OCI-LY7 (cell line): Measurements from ENCODE around the gene PDCD2L. TPM values are rescaled to one million over a fixed set of nuclear protein-coding genes. Genes with fewer than 3 reads are reported as not detected.

Source experiments
- BruUV-seq: library from RNA; stranded (reverse); fragments of 400-500 nt; replicated peaks from 2 replicates; lab custom pipeline; 2021; lab: Mats Ljungman, UMichigan
- CTCF ChIA-PET: fragments of 300-600 bp; sonication (Branson Sonifier 250); formaldehyde crosslinking; loops from one replicate; lab custom pipeline; 2022; ENCODE audit warnings: antibody characterized with exemption; ENCODE audit not compliant: unreplicated experiment; lab: Charles Lee
- POLR2A ChIA-PET: fragments of 300-600 bp; sonication (Branson Sonifier 250); formaldehyde crosslinking; loops from one replicate; lab custom pipeline; 2022; ENCODE audit warnings: antibody characterized with exemption; lab: Charles Lee
- DNase-seq: peaks from one replicate; pipeline ENCODE4 v3.0.0-alpha.2; 2015; ENCODE audit warnings: low spot score
- H2AFZ ChIP-seq: fragments of 200-600 bp; sonication (generic), shearing (Covaris generic); 2 replicates; pipeline ENCODE4 v1.6.1; 2014; ENCODE audit warnings: mild to moderate bottlenecking, antibody characterized with exemption, low read length, moderate library complexity
- H3K27ac ChIP-seq: fragments of 200-600 bp; sonication (generic); 2 replicates; pipeline ENCODE4 v1.5.1; 2014; ENCODE audit warnings: mixed run types, low read depth, mild to moderate bottlenecking, moderate library complexity, low read length, inconsistent platforms; ENCODE audit not compliant: poor library complexity, severe bottlenecking
- H3K36me3 ChIP-seq: fragments of 200-600 bp; sonication (generic); 2 replicates; pipeline ENCODE4 v1.6.1; 2014; ENCODE audit warnings: mild to moderate bottlenecking, antibody characterized with exemption, low read length, moderate library complexity, mixed read lengths; ENCODE audit not compliant: insufficient read depth
- H3K4me1 ChIP-seq: fragments of 200-600 bp; sonication (generic); 2 replicates; pipeline ENCODE4 v1.5.1; 2014; ENCODE audit warnings: mild to moderate bottlenecking, low read length; ENCODE audit not compliant: insufficient read depth, poor library complexity, severe bottlenecking
- H3K4me2 ChIP-seq: fragments of 200-600 bp; sonication (generic); 2 replicates; pipeline ENCODE4 v1.6.1; 2014; ENCODE audit warnings: mild to moderate bottlenecking, low read length
- H3K4me3 ChIP-seq: fragments of 200-600 bp; sonication (generic); 2 replicates; pipeline ENCODE4 v1.5.1; 2014; ENCODE audit warnings: mild to moderate bottlenecking, low read depth, low read length; ENCODE audit not compliant: poor library complexity, severe bottlenecking
- H3K79me2 ChIP-seq: fragments of 200-600 bp; sonication (generic); 2 replicates; pipeline ENCODE4 v1.6.1; 2016; ENCODE audit warnings: low read depth, mild to moderate bottlenecking, low read length, moderate library complexity, mixed read lengths; ENCODE audit not compliant: insufficient read depth
- H3K9me2 ChIP-seq: fragments of 200-600 bp; sonication (generic); 2 replicates; pipeline ENCODE4 v1.6.1; 2016; ENCODE audit warnings: mild to moderate bottlenecking, low read length, mixed read lengths; ENCODE audit not compliant: insufficient read depth
- H3K9me3 ChIP-seq: fragments of 200-600 bp; sonication (generic); 2 replicates; pipeline ENCODE4 v1.6.1; 2014; ENCODE audit warnings: mild to moderate bottlenecking, mixed run types, low read length, mixed read lengths
- H4K20me1 ChIP-seq: fragments of 200-600 bp; sonication (generic); 2 replicates; pipeline ENCODE4 v1.6.1; 2014; ENCODE audit warnings: mild to moderate bottlenecking, antibody characterized with exemption, low read length, moderate library complexity, mixed read lengths; ENCODE audit not compliant: insufficient read depth
- CTCF ChIP-seq: fragments of 200-600 bp; sonication (generic); conservative IDR thresholded peaks from 2 replicates; pipeline ENCODE4 v1.5.1; 2014; ENCODE audit warnings: mild to moderate bottlenecking, antibody characterized with exemption, low read length, moderate library complexity, mixed read lengths
- EZH2phosphoT487 ChIP-seq: fragments of 200-600 bp; sonication (generic); IDR thresholded peaks from 2 replicates; pipeline ENCODE4 v1.6.1; 2018; ENCODE audit warnings: low read depth, borderline replicate concordance, mild to moderate bottlenecking, mixed run types, antibody characterized with exemption, low read length, moderate library complexity, mixed read lengths
- intact Hi-C: fragments of 100-400 bp; cut with micrococcal nuclease; formaldehyde crosslinking; loops from one replicate; pipeline ENCODE4 v1.10.0; 2022; ENCODE audit not compliant: unreplicated experiment
- total RNA-seq, 2 experiments: library from RNA; depleted of rRNA in 1 of 2; stranded (reverse); fragments of >200 nt in 1 of 2; shearing (Covaris generic) in 1 of 2; gene quantifications; 2 replicates each; pipeline ENCODE4 v1.2.3, GENCODE V29; 2014 to 2022

Gene PDCD2L
- total RNA-seq, 2 experiments from 2014 or later: 27.5 to 30.0 TPM

- peaks cover 96% of the 10 kb centered on the region for H3K36me3 ChIP-seq
- no peak for DNase-seq
- H2AFZ ChIP-seq: no peak overlapping the region
- H3K4me1 ChIP-seq: no peaks in the 10 kb centered on the region
- H3K4me3 ChIP-seq: no peak overlapping the region
- H4K20me1 ChIP-seq: no peaks in the 10 kb centered on the region
- H3K79me2 ChIP-seq: no peaks in the 10 kb centered on the region
- ChIA-PET CTCF (no interaction called here), POLR2A (no interaction called here)
- intact Hi-C loops: no loop called here
- no peak overlapping the region for H3K27ac ChIP-seq
- H3K9me2 ChIP-seq: no peaks in the 10 kb centered on the region
- no peak for TF ChIP-seq CTCF
- TF ChIP-seq EZH2phosphoT487: no peak
- no TSS peak for BruUV-seq
- H3K4me2 ChIP-seq: no peak overlapping the region
- no peaks in the 10 kb centered on the region for H3K9me3 ChIP-seq
Measured at GRCh38 chr19:34382471-34382870, 21.7 kb upstream of the PDCD2L start.

GRCh38 chr19:34383599-34383998 lies 20.6 kb upstream of the PDCD2L start:
- POLR2A ChIA-PET: interaction anchor here (1.5 kb wide), 1 partner anchor 10 kb away, joined by 5 read pairs; no protein-coding TSS in a partner anchor
- H3K9me2 ChIP-seq: no peaks in the 10 kb centered on the region
- no peaks in the 10 kb centered on the region for H3K4me1 ChIP-seq
- BruUV-seq: no TSS peak
- H3K36me3 ChIP-seq: peaks cover 96% of the 10 kb centered on the region
- CTCF ChIA-PET: no interaction called here
- DNase-seq: no peak
- no peak overlapping the region for H3K4me2 ChIP-seq
- H4K20me1 ChIP-seq: no peaks in the 10 kb centered on the region
- H2AFZ ChIP-seq: no peak overlapping the region
- H3K4me3 ChIP-seq: no peak overlapping the region
- TF ChIP-seq EZH2phosphoT487: no peak
- TF ChIP-seq CTCF: no peak
- H3K9me3 ChIP-seq: no peaks in the 10 kb centered on the region
- no peak overlapping the region for H3K27ac ChIP-seq
- no peaks in the 10 kb centered on the region for H3K79me2 ChIP-seq
- intact Hi-C loops: no loop called here

- no peak for TF ChIP-seq CTCF
- TF ChIP-seq EZH2phosphoT487: no peak
- intact Hi-C loops: no loop called here
- ChIA-PET POLR2A (no interaction called here), CTCF (no interaction called here)
- no peaks in the 10 kb centered on the region for H3K4me1 ChIP-seq
- no peaks in the 10 kb centered on the region for H4K20me1 ChIP-seq
- peaks cover 96% of the 10 kb centered on the region for H3K36me3 ChIP-seq
- no peak overlapping the region for H3K4me2 ChIP-seq
- no peak overlapping the region for H3K27ac ChIP-seq
- DNase-seq: no peak
- H3K9me3 ChIP-seq: no peaks in the 10 kb centered on the region
- H3K79me2 ChIP-seq: no peaks in the 10 kb centered on the region
- H3K4me3 ChIP-seq: no peak overlapping the region
- no peak overlapping the region for H2AFZ ChIP-seq
- no peaks in the 10 kb centered on the region for H3K9me2 ChIP-seq
- no TSS peak for BruUV-seq
Measured at GRCh38 chr19:34386645-34387445, 17.4 kb upstream of the PDCD2L start.
